PC-3 (cell line): ENCODE data around the gene AMFR. TPM values are rescaled to one million over a fixed set of nuclear protein-coding genes. Genes with fewer than 3 reads are reported as not detected.

Experiments
- ATAC-seq: fragments of 200-7000 bp; cut with Tn5 transposase; 2 replicates; pipeline ENCODE4 v1.9.1; 2020; ENCODE audit warnings: mild to moderate bottlenecking, moderate library complexity
- BruUV-seq: library from RNA; stranded (reverse); fragments of 400-500 nt; replicated peaks from 2 replicates; lab custom pipeline; 2021; lab: Mats Ljungman, UMichigan
- CTCF ChIA-PET: fragments of 300-600 bp; sonication (Branson Sonifier 250); formaldehyde crosslinking; loops from one replicate; lab custom pipeline; 2022; ENCODE audit warnings: antibody characterized with exemption; lab: Charles Lee
- POLR2A ChIA-PET: fragments of 300-600 bp; sonication (Branson Sonifier 250); formaldehyde crosslinking; loops from one replicate; lab custom pipeline; 2022; ENCODE audit warnings: antibody characterized with exemption; ENCODE audit not compliant: unreplicated experiment; lab: Charles Lee
- DNase-seq: peaks from one replicate; pipeline ENCODE4 v3.0.0-alpha.2; 2015
- H2AFZ ChIP-seq: fragments of 300-600 bp; sonication (generic); 2 replicates; pipeline ENCODE4 v1.6.0; 2016; ENCODE audit warnings: antibody characterized with exemption, low read length
- H3F3A ChIP-seq: fragments of 300-600 bp; sonication (generic); one replicate; pipeline ENCODE4 v1.6.0; 2017; ENCODE audit warnings: antibody characterized with exemption, low read length, control low read depth, mild to moderate bottlenecking; ENCODE audit not compliant: unreplicated experiment
- H3K27ac ChIP-seq: fragments of 300-600 bp; sonication (generic); 2 replicates; pipeline ENCODE4 v1.5.1; 2016; ENCODE audit warnings: mild to moderate bottlenecking, low read length
- H3K27me3 ChIP-seq: fragments of 300-600 bp; sonication (generic); 2 replicates; pipeline ENCODE4 v1.6.1; 2016; ENCODE audit warnings: low read length, mixed read lengths
- H3K36me3 ChIP-seq: fragments of 300-600 bp; sonication (generic); 2 replicates; pipeline ENCODE4 v1.6.1; 2016; ENCODE audit warnings: low read depth, mixed run types, low read length, mixed read lengths
- H3K4me1 ChIP-seq: fragments of 300-600 bp; sonication (generic); 2 replicates; pipeline ENCODE4 v1.5.1; 2016; ENCODE audit warnings: low read length; ENCODE audit not compliant: insufficient read depth
- H3K4me2 ChIP-seq: fragments of 300-600 bp; sonication (generic); 2 replicates; pipeline ENCODE4 v1.6.0; 2016; ENCODE audit warnings: low read length
- H3K4me3 ChIP-seq: fragments of 300-600 bp; sonication (generic); 2 replicates; pipeline ENCODE4 v1.5.1; 2016; ENCODE audit warnings: mild to moderate bottlenecking, low read length, mixed read lengths
- H3K79me2 ChIP-seq: fragments of 300-600 bp; sonication (generic); 2 replicates; pipeline ENCODE4 v1.6.1; 2017; ENCODE audit warnings: low read length, mixed read lengths
- H3K9ac ChIP-seq: fragments of 300-600 bp; sonication (generic); 2 replicates; pipeline ENCODE4 v1.6.0; 2016; ENCODE audit warnings: mild to moderate bottlenecking, low read length
- H3K9me2 ChIP-seq: fragments of 300-600 bp; sonication (generic); replicated peaks from 2 replicates; pipeline ENCODE4 v1.6.1; 2016; ENCODE audit warnings: mixed run types, low read length, mixed read lengths
- H3K9me3 ChIP-seq: fragments of 300-600 bp; sonication (generic); 2 replicates; pipeline ENCODE4 v1.6.1; 2016; ENCODE audit warnings: low read length, mixed read lengths
- H4K20me1 ChIP-seq: fragments of 300-600 bp; sonication (generic); 2 replicates; pipeline ENCODE4 v1.6.1; 2016; ENCODE audit warnings: low read length, mixed read lengths
- CTCF ChIP-seq: fragments of 300-600 bp; sonication (generic); conservative IDR thresholded peaks from 2 replicates; pipeline ENCODE4 v1.5.1; 2017; ENCODE audit warnings: antibody characterized with exemption, low read depth, mild to moderate bottlenecking, low read length
- EZH2 ChIP-seq: fragments of 300-600 bp; sonication (generic); IDR thresholded peaks from one replicate; pipeline ENCODE4 v1.6.1; 2017; ENCODE audit warnings: antibody characterized with exemption, mild to moderate bottlenecking, low read length; ENCODE audit not compliant: unreplicated experiment
- EZH2phosphoT487 ChIP-seq: fragments of 300-600 bp; sonication (generic); IDR thresholded peaks from 2 replicates; pipeline ENCODE4 v1.6.1; 2018; ENCODE audit warnings: mild to moderate bottlenecking, antibody characterized with exemption, low read length, borderline replicate concordance
- intact Hi-C: fragments of 100-400 bp; cut with micrococcal nuclease; formaldehyde crosslinking; loops from 2 replicates; pipeline ENCODE4 v1.9.0; 2023
- total RNA-seq: library from RNA; depleted of rRNA; stranded (reverse); fragments of >200 nt; gene quantifications from 2 replicates; pipeline ENCODE4 v1.2.3, GENCODE V29; 2014

The AMFR gene
- total RNA-seq, 1 experiment from 2014 or later = 98.9 TPM

GRCh38 chr16:56438038-56438437 lies 12.7 kb upstream of the AMFR start:
- Histone ChIP-seq H3K27me3 (no peaks in the 10 kb centered on the region), H3K9ac (no peak overlapping the region), H3F3A (no peaks in the 10 kb centered on the region), H3K79me2 (no peaks in the 10 kb centered on the region), H3K4me3 (no peak overlapping the region), H3K4me2 (no peak overlapping the region), H3K9me2 (no peaks in the 10 kb centered on the region), H3K36me3 (peaks cover 17% of the 10 kb centered on the region), H3K4me1 (no peaks in the 10 kb centered on the region), H4K20me1 (no peaks in the 10 kb centered on the region), H3K27ac (no peak overlapping the region), H2AFZ (no peak overlapping the region), H3K9me3 (no peaks in the 10 kb centered on the region)
- intact Hi-C loops = no loop called here
- DNase-seq = no peak
- POLR2A ChIA-PET = no interaction called here
- no peak for TF ChIP-seq EZH2phosphoT487
- TF ChIP-seq EZH2 = no peak
- no peak for TF ChIP-seq CTCF
- BruUV-seq = no TSS peak
- ATAC-seq = no peak
- CTCF ChIA-PET = no interaction called here

GRCh38 chr16:56436258-56436657 lies 10.9 kb upstream of the AMFR start:
- Histone ChIP-seq H3K9me2 (no peaks in the 10 kb centered on the region), H3K27me3 (no peaks in the 10 kb centered on the region), H3K36me3 (peaks cover 22% of the 10 kb centered on the region), H3K4me2 (no peak overlapping the region), H3F3A (no peaks in the 10 kb centered on the region), H3K4me3 (no peak overlapping the region), H3K79me2 (no peaks in the 10 kb centered on the region), H3K4me1 (no peaks in the 10 kb centered on the region), H3K9me3 (no peaks in the 10 kb centered on the region), H4K20me1 (no peaks in the 10 kb centered on the region), H2AFZ (no peak overlapping the region), H3K9ac (no peak overlapping the region), H3K27ac (no peak overlapping the region)
- TF ChIP-seq CTCF = no peak
- TF ChIP-seq EZH2phosphoT487 = no peak
- TF ChIP-seq EZH2 = no peak
- ChIA-PET POLR2A (no interaction called here), CTCF (no interaction called here)
- DNase-seq = no peak
- no peak for ATAC-seq
- no TSS peak for BruUV-seq
- intact Hi-C loops = no loop called here

- no peak overlapping the region for H3K27ac ChIP-seq
- ChIA-PET CTCF (no interaction called here), POLR2A (no interaction called here)
- H3K4me2 ChIP-seq = no peak overlapping the region
- H3K4me3 ChIP-seq = no peak overlapping the region
- BruUV-seq = no TSS peak
- H3K9me3 ChIP-seq = no peaks in the 10 kb centered on the region
- no peak overlapping the region for H2AFZ ChIP-seq
- peaks cover 2% of the 10 kb centered on the region; the same call in 1 of the 2 replicates for H4K20me1 ChIP-seq
- intact Hi-C loops = no loop called here
- H3K27me3 ChIP-seq = no peaks in the 10 kb centered on the region
- peaks cover 3% of the 10 kb centered on the region for H3F3A ChIP-seq
- H3K36me3 ChIP-seq = peaks cover 4% of the 10 kb centered on the region; the same call in 1 of the 2 replicates
- peaks cover 20% of the 10 kb centered on the region for H3K79me2 ChIP-seq
- peaks cover 16% of the 10 kb centered on the region; the same call in 1 of the 2 replicates for H3K4me1 ChIP-seq
- H3K9ac ChIP-seq = no peak overlapping the region
- no peak for TF ChIP-seq EZH2
- TF ChIP-seq EZH2phosphoT487 = no peak
- TF ChIP-seq CTCF = no peak
- H3K9me2 ChIP-seq = no peaks in the 10 kb centered on the region
- ATAC-seq (no peak), DNase-seq (no peak)
Observed at GRCh38 chr16:56428091-56428490, 2.7 kb upstream of the AMFR start.
